ENCODE measurements around the gene PHPT1. TPM values are rescaled to one million over a fixed set of nuclear protein-coding genes. Genes with fewer than 3 reads are reported as not detected.

PHPT1 gene
- total RNA-seq, 2 donors from 2014 or later, result 107 to 122 TPM

DNA sequence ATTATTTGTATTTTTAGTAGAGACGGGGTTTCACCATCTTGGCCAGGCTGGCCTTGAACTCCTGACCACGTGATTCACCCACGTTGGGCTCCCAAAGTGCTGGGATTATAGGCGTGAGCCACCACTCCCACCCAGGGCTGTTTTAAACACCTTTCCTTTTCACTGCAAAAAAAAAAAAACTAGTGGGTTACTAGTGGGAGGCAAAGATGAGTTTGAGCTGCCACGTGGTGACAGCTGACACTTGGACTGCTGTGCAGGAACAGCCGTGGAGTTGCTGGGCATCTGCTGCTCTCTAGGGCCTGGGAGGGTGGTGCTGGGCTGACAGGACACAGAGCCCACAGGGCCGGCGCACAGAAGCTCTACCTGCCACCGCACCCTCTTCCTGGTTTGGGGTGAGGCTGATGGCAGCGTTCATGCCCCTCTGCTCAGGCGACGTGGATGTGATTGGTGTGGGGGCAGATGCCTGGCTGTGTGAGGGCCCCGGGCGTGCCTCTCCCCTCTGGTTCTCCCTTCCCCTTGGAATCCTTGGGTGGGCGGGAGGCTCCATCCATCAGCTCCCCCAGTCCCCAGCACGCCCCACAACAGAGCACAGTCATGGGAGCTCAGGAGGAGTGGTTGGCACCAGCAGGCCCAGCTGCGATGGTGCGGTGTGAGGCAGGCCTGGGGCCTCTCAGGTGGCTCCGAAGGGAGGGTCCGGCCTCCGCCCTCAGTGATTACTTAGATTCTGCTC, 24.5 kb upstream of the PHPT1 start:
- Mint-ChIP-seq H3K4me1 (peaks cover 10% of the 10 kb centered on the region), H3K27ac (no peak overlapping the region), H3K27me3 (ENCODE audit: insufficient read depth) (peaks cover 3% of the 10 kb centered on the region), H3K9me3 (no peaks in the 10 kb centered on the region), H3K36me3 (ENCODE audit: low read depth) (peaks cover 36% of the 10 kb centered on the region), H3K4me3 (no peak overlapping the region)
- Histone ChIP-seq H3K9ac (ENCODE audit: extremely low read depth, low read length, poor library complexity, severe bottlenecking) (no peak overlapping the region), H3K4me1 (ENCODE audit: control insufficient read depth, insufficient read depth, low read length) (peaks cover 3% of the 10 kb centered on the region), H3K27me3 (ENCODE audit: control insufficient read depth, insufficient read depth, low read length, poor library complexity, severe bottlenecking) (no peaks in the 10 kb centered on the region), H3K4me3 (ENCODE audit: low read length) (no peak overlapping the region), H3K27ac (ENCODE audit: low read depth, low read length) (no peak overlapping the region), H3K9me3 (ENCODE audit: control insufficient read depth, low read length) (no peaks in the 10 kb centered on the region), H3K36me3 (ENCODE audit: control insufficient read depth, insufficient read depth, low read length) (peaks cover 55% of the 10 kb centered on the region)
- TF ChIP-seq, protein P1, sequence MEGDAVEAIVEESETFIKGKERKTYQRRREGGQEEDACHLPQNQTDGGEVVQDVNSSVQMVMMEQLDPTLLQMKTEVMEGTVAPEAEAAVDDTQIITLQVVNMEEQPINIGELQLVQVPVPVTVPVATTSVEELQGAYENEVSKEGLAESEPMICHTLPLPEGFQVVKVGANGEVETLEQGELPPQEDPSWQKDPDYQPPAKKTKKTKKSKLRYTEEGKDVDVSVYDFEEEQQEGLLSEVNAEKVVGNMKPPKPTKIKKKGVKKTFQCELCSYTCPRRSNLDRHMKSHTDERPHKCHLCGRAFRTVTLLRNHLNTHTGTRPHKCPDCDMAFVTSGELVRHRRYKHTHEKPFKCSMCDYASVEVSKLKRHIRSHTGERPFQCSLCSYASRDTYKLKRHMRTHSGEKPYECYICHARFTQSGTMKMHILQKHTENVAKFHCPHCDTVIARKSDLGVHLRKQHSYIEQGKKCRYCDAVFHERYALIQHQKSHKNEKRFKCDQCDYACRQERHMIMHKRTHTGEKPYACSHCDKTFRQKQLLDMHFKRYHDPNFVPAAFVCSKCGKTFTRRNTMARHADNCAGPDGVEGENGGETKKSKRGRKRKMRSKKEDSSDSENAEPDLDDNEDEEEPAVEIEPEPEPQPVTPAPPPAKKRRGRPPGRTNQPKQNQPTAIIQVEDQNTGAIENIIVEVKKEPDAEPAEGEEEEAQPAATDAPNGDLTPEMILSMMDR (conservative IDR thresholded peaks at IDR 0.05), result no peak
- no peak for DNase-seq
- 94 to 95% methylated on average over 14 to 21 of the region's 21 CpGs for WGBS, 2 experiments (ENCODE audit: insufficient coverage in 1 of 2, insufficient read length in 1 of 2)

DNA sequence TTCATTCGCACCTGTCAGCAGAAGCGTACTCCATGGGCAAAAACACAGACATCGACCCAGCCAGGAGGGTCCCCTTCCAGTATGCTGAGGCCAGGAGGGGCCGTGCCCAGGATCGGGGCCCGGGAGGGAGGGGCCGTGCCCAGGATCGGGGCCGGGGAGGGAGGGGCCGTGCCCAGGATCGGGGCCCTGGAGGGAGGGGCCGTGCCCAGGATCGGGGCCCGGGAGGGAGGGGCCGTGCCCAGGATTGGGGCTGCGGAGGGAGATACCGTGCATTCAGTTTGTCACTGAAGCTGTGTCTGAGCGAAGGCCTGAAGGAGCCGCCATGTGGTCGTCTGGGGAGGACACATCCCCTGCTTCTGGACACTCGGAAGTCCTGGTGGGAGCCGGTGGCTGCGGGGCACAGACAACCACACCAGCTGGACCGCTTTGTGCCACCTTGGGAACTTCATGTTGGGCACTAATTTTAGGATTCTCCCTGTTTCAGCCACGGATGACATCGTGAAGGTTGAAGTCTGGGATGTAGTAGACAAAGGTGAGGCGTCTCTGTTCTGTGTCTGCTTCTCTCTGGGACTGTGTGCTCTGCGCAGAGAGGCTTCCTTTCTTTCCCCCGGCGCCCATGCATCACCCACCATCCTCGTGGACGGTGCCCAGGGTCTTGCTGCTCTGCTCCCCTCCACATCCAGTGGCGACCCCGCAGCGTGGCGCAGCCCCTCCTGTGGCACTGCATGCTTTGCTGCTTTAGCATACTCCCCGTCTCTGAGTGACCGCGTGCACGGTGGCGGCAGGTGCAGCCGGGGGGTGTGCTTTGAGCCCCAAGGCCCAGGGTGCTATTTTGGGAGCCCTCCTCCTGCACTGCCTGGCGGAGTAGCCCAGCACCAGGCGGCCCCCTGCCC, 23.7 kb upstream of the PHPT1 start:
- no peak overlapping the region for H3K27ac ChIP-seq (ENCODE audit: low read depth, low read length)
- peaks cover 3% of the 10 kb centered on the region for H3K4me1 ChIP-seq (ENCODE audit: control insufficient read depth, insufficient read depth, low read length)
- H3K27me3 Mint-ChIP-seq (ENCODE audit: insufficient read depth), result peaks cover 3% of the 10 kb centered on the region
- H3K9me3 Mint-ChIP-seq, result no peaks in the 10 kb centered on the region
- peaks cover 38% of the 10 kb centered on the region for H3K36me3 Mint-ChIP-seq (ENCODE audit: low read depth)
- no peak overlapping the region for H3K9ac ChIP-seq (ENCODE audit: extremely low read depth, low read length, poor library complexity, severe bottlenecking)
- H3K4me1 Mint-ChIP-seq, result peaks cover 9% of the 10 kb centered on the region
- peaks cover 62% of the 10 kb centered on the region for H3K36me3 ChIP-seq (ENCODE audit: control insufficient read depth, insufficient read depth, low read length)
- WGBS, 2 experiments (ENCODE audit: insufficient coverage in 1 of 2, insufficient read length in 1 of 2), result 94 to 95% methylated on average over 30 to 44 of the region's 44 CpGs
- no peaks in the 10 kb centered on the region for H3K9me3 ChIP-seq (ENCODE audit: control insufficient read depth, low read length)
- H3K4me3 Mint-ChIP-seq, result no peak overlapping the region
- DNase-seq, result no peak
- no peak overlapping the region for H3K27ac Mint-ChIP-seq
- no peak overlapping the region for H3K4me3 ChIP-seq (ENCODE audit: low read length)
- no peaks in the 10 kb centered on the region for H3K27me3 ChIP-seq (ENCODE audit: control insufficient read depth, insufficient read depth, low read length, poor library complexity, severe bottlenecking)
- TF ChIP-seq, protein P1 (conservative IDR thresholded peaks at IDR 0.05), result peak; percentile 31

DNA sequence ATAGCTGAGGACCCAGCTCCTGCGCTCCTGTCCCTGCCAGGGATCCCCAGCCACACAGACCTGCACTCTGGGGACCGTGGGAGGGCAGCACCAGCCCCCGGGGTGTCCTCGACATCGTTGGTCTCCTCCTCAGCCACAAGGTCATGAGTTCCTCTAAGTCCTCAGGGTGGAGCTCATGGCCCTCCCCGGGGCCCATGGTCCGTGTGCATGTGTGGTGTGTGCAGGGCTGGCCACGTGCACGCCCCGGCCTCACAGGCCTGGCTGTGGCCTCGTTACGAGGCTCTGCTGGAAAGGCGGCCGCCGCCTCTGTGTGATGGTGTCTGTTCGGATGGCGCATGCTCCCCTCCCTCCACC, 23.0 kb upstream of the PHPT1 start:
- Mint-ChIP-seq H3K4me3 (no peak overlapping the region), H3K4me1 (peaks cover 3% of the 10 kb centered on the region), H3K27ac (no peak overlapping the region), H3K36me3 (ENCODE audit: low read depth) (peaks cover 44% of the 10 kb centered on the region), H3K27me3 (ENCODE audit: insufficient read depth) (no peaks in the 10 kb centered on the region), H3K9me3 (no peaks in the 10 kb centered on the region)
- no peak for DNase-seq
- no peak overlapping the region for H3K27ac ChIP-seq (ENCODE audit: low read depth, low read length)
- TF ChIP-seq, protein P1 (conservative IDR thresholded peaks at IDR 0.05), result no peak
- 97 to 98% methylated on average over 5 to 17 of the region's 17 CpGs for whole genome bisulfite sequencing, 2 experiments (ENCODE audit: insufficient coverage in 1 of 2, insufficient read length in 1 of 2)
- no peaks in the 10 kb centered on the region for H3K4me1 ChIP-seq (ENCODE audit: control insufficient read depth, insufficient read depth, low read length)
- H3K9me3 ChIP-seq (ENCODE audit: control insufficient read depth, low read length), result no peaks in the 10 kb centered on the region
- peaks cover 68% of the 10 kb centered on the region for H3K36me3 ChIP-seq (ENCODE audit: control insufficient read depth, insufficient read depth, low read length)
- H3K9ac ChIP-seq (ENCODE audit: extremely low read depth, low read length, poor library complexity, severe bottlenecking), result no peak overlapping the region
- no peak overlapping the region for H3K4me3 ChIP-seq (ENCODE audit: low read length)
- H3K27me3 ChIP-seq (ENCODE audit: control insufficient read depth, insufficient read depth, low read length, poor library complexity, severe bottlenecking), result no peaks in the 10 kb centered on the region

Data from endodermal cell (in vitro differentiated cells).